PFSK-1 (cell line): ENCODE data around the gene SPRYD7.

ENCODE experiments used
- FOXP2 ChIP-seq: optimal IDR thresholded peaks from 2 replicates; pipeline ENCODE3; 2011; ENCODE audit warnings: borderline replicate concordance, control low read depth, inconsistent platforms; ENCODE audit not compliant: insufficient read depth; ENCODE audit errors: extremely low read length, extremely low read depth
- POLR2AphosphoS5 ChIP-seq: IDR thresholded peaks from 2 replicates; pipeline ENCODE4 v1.6.1; 2012; ENCODE audit warnings: low read depth, mild to moderate bottlenecking, control low read depth, low read length, moderate library complexity
- REST ChIP-seq, 2 experiments: IDR thresholded peaks; 2 replicates each; pipeline versions ENCODE4 v1.6.1 to v1.8.0; 2011 to 2012; ENCODE audit warnings: low read depth in 2 of 2, low read length in 2 of 2, control low read depth in 1 of 2, inconsistent platforms in 1 of 2, mild to moderate bottlenecking in 1 of 2, moderate library complexity in 1 of 2; ENCODE audit not compliant: insufficient read depth in 1 of 2
- SIN3A ChIP-seq: IDR thresholded peaks from 2 replicates; pipeline ENCODE4 v1.6.1; 2012; ENCODE audit warnings: mild to moderate bottlenecking, low read length, moderate library complexity, borderline replicate concordance; ENCODE audit not compliant: insufficient read depth
- TAF1 ChIP-seq: IDR thresholded peaks from 2 replicates; pipeline ENCODE4 v1.6.1; 2012; ENCODE audit warnings: low read length, control low read depth, borderline replicate concordance; ENCODE audit not compliant: insufficient read depth

The SPRYD7 gene

GRCh38 chr13:49927755-49928154, 8.4 kb downstream of the SPRYD7 start:
- TF ChIP-seq REST (IDR thresholded peaks at IDR 0.05; ENCODE audit: insufficient read depth in 1 of 2, low read depth in 2 of 2, low read length in 2 of 2), result no peak
- no peak for TF ChIP-seq SIN3A
- no peak for TF ChIP-seq TAF1
- TF ChIP-seq POLR2AphosphoS5, result no peak

- TF ChIP-seq POLR2AphosphoS5 (no peak), REST (IDR thresholded peaks at IDR 0.05; ENCODE audit: insufficient read depth in 1 of 2, low read depth in 2 of 2, low read length in 2 of 2) (no peak), TAF1 (no peak), SIN3A (no peak), FOXP2 (no peak)
Measured at GRCh38 chr13:49925881-49926418, 10.2 kb downstream of the SPRYD7 start.

- TF ChIP-seq POLR2AphosphoS5 (no peak), SIN3A (no peak), TAF1 (no peak), FOXP2 (no peak), REST (IDR thresholded peaks at IDR 0.05; ENCODE audit: insufficient read depth in 1 of 2, low read depth in 2 of 2, low read length in 2 of 2) (no peak)
Measured at GRCh38 chr13:49922301-49922700, 13.8 kb downstream of the SPRYD7 start.

GRCh38 chr13:49914947-49915346, 21.2 kb downstream of the SPRYD7 start:
- TF ChIP-seq POLR2AphosphoS5, result no peak
- no peak for TF ChIP-seq FOXP2
- no peak for TF ChIP-seq TAF1
- no peak for TF ChIP-seq REST (IDR thresholded peaks at IDR 0.05; ENCODE audit: insufficient read depth in 1 of 2, low read depth in 2 of 2, low read length in 2 of 2)
- no peak for TF ChIP-seq SIN3A

- TF ChIP-seq TAF1 (no peak), FOXP2 (no peak), POLR2AphosphoS5 (no peak), REST (IDR thresholded peaks at IDR 0.05; ENCODE audit: insufficient read depth in 1 of 2, low read depth in 2 of 2, low read length in 2 of 2) (no peak), SIN3A (no peak)
Measured at GRCh38 chr13:49908637-49909036, 27.5 kb downstream of the SPRYD7 start.
